ENCODE measurements around the gene LPIN3. TPM values are rescaled to one million over a fixed set of nuclear protein-coding genes. Genes with fewer than 3 reads are reported as not detected.

Gene LPIN3
- polyA plus RNA-seq, 3 donors from 2014 or later: 0.04 TPM; not detected in 2

DNA sequence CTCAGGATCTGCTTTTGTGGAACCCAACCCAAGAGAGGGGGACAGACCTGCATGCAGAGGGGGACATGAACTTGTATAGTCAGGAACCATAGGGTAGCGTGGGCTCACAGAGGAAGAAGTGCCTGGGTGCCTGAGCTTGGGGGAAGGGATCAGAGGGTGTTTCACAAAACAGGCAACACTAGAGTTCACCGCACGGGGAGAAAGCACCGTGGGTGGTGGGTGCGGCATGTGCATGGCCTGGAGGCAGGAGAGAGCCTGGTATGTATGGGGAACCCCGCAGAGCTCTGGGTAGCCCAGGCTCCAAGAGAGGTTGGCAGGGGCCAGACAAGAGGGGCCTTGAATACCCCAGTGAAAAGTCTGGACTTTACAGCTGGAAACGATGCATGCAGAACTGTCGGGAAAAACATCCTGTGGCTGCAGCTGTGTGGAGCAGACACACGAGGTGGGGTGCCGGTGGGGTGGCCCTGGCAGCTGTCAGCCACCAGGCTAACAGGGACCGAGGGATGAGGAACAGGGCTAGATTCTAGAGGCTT is 32.7 kb downstream of the LPIN3 start:
- Mint-ChIP-seq H3K27ac (no peak overlapping the region), H3K4me1 (no peaks in the 10 kb centered on the region), H3K36me3 (no peaks in the 10 kb centered on the region), H3K4me3 (no peak overlapping the region), H3K9me3 (peaks cover 0 to 1% (median 0%) of the 10 kb centered on the region in 6 donors), H3K27me3 (ENCODE audit: low read depth in 3 of 3) (peaks cover 6 to 16% (median 6%) of the 10 kb centered on the region in 3 donors)
- DNase-seq: no peak

DNA sequence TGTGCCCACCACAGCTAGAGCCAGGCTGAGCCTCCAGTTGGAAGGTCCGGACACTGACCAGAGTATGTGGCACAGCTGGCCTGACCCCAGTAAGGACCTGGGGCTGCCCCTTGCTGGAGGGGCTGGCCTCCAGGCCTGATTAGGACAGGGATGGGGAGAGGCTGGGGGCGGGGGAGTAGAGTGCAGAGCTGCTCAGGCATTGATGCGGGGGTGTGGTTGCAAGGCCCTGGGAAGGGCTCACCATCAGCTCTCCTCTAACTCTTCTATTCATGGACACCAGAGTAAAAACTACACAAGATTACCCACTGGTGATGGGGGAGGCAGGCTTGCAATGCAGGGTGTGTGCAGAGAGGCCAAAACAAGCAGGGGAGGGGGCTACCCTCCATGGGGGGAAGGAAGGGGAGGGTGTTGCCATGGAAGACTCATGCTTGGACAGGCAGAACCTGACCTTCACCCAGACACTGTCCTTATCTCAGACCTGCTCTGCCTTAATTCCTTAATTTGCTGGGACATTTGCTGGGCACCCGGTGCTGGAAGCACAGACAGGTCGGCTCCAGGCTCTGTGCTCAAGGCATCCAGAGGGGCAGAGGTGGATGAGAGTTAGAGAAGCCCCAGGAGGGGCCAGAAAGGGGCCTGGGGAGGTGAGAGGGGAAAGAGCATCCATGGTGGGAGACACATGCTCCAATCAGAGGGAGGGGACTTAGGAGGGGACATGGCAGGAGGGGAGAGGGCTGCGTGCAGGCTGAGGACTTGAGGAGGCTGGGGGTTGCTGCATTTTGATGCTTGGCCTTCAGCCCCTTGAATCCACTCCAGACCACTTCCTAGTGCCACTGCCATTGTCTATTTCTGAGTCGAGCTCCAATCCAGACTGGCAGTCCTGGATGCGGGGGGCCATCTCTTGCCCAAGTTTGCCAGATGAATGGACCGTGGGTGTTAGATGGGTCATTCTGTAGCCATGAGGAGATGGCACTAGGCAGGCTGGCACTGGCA is 33.6 kb downstream of the LPIN3 start:
- H3K4me3 Mint-ChIP-seq: no peak overlapping the region
- H3K27ac Mint-ChIP-seq: no peak overlapping the region
- H3K9me3 Mint-ChIP-seq: peaks cover 0 to 1% (median 0%) of the 10 kb centered on the region in 6 donors
- no peaks in the 10 kb centered on the region for H3K36me3 Mint-ChIP-seq
- peaks cover 3 to 14% (median 6%) of the 10 kb centered on the region in 3 donors for H3K27me3 Mint-ChIP-seq (ENCODE audit: low read depth in 3 of 3)
- no peak for DNase-seq
- no peaks in the 10 kb centered on the region for H3K4me1 Mint-ChIP-seq

GRCh38 chr20:41375846-41376245 is 35.2 kb downstream of the LPIN3 start:
- Mint-ChIP-seq H3K9me3 (peaks cover 0 to 1% (median 0%) of the 10 kb centered on the region in 6 donors), H3K36me3 (no peaks in the 10 kb centered on the region), H3K27ac (no peak overlapping the region), H3K4me3 (no peak overlapping the region), H3K27me3 (ENCODE audit: low read depth in 3 of 3) (peaks cover 2 to 25% (median 10%) of the 10 kb centered on the region in 3 donors), H3K4me1 (no peaks in the 10 kb centered on the region)
- DNase-seq: no peak

- peaks cover 0 to 23% (median 8%) of the 10 kb centered on the region in 3 donors for H3K27me3 Mint-ChIP-seq (ENCODE audit: low read depth in 3 of 3)
- H3K36me3 Mint-ChIP-seq: no peaks in the 10 kb centered on the region
- H3K4me1 Mint-ChIP-seq: no peaks in the 10 kb centered on the region
- no peaks in the 10 kb centered on the region for H3K9me3 Mint-ChIP-seq
- H3K4me3 Mint-ChIP-seq: no peak overlapping the region
- no peak overlapping the region for H3K27ac Mint-ChIP-seq
- DNase-seq: no peak
Observed at GRCh38 chr20:41376349-41376748, 35.7 kb downstream of the LPIN3 start.

GRCh38 chr20:41377275-41377674 is 36.7 kb downstream of the LPIN3 start:
- Mint-ChIP-seq H3K4me3 (no peak overlapping the region), H3K36me3 (no peaks in the 10 kb centered on the region), H3K4me1 (no peaks in the 10 kb centered on the region), H3K27ac (no peak overlapping the region), H3K27me3 (ENCODE audit: low read depth in 3 of 3) (peaks cover 0 to 25% (median 8%) of the 10 kb centered on the region in 3 donors), H3K9me3 (no peaks in the 10 kb centered on the region)
- DNase-seq: no peak

GRCh38 chr20:41379551-41379950 is 38.9 kb downstream of the LPIN3 start:
- Mint-ChIP-seq H3K36me3 (no peaks in the 10 kb centered on the region), H3K4me1 (no peaks in the 10 kb centered on the region), H3K9me3 (no peaks in the 10 kb centered on the region), H3K27me3 (ENCODE audit: low read depth in 3 of 3) (peaks cover 0 to 27% (median 8%) of the 10 kb centered on the region in 3 donors), H3K27ac (no peak overlapping the region), H3K4me3 (no peak overlapping the region)
- no peak for DNase-seq

GRCh38 chr20:41380551-41381193 is 40.1 kb downstream of the LPIN3 start:
- H3K4me3 Mint-ChIP-seq: no peak overlapping the region
- no peaks in the 10 kb centered on the region for H3K4me1 Mint-ChIP-seq
- H3K36me3 Mint-ChIP-seq: no peaks in the 10 kb centered on the region
- no peaks in the 10 kb centered on the region for H3K9me3 Mint-ChIP-seq
- peaks cover 0 to 27% (median 8%) of the 10 kb centered on the region in 3 donors for H3K27me3 Mint-ChIP-seq (ENCODE audit: low read depth in 3 of 3)
- DNase-seq: no peak
- H3K27ac Mint-ChIP-seq: no peak overlapping the region

GRCh38 chr20:41382791-41383305 is 42.2 kb downstream of the LPIN3 start:
- H3K27ac Mint-ChIP-seq: no peak overlapping the region
- DNase-seq: no peak
- no peak overlapping the region for H3K4me3 Mint-ChIP-seq
- no peaks in the 10 kb centered on the region for H3K9me3 Mint-ChIP-seq
- H3K4me1 Mint-ChIP-seq: no peaks in the 10 kb centered on the region
- no peaks in the 10 kb centered on the region for H3K36me3 Mint-ChIP-seq
- peaks cover 0 to 27% (median 8%) of the 10 kb centered on the region in 3 donors for H3K27me3 Mint-ChIP-seq (ENCODE audit: low read depth in 3 of 3)

DNA sequence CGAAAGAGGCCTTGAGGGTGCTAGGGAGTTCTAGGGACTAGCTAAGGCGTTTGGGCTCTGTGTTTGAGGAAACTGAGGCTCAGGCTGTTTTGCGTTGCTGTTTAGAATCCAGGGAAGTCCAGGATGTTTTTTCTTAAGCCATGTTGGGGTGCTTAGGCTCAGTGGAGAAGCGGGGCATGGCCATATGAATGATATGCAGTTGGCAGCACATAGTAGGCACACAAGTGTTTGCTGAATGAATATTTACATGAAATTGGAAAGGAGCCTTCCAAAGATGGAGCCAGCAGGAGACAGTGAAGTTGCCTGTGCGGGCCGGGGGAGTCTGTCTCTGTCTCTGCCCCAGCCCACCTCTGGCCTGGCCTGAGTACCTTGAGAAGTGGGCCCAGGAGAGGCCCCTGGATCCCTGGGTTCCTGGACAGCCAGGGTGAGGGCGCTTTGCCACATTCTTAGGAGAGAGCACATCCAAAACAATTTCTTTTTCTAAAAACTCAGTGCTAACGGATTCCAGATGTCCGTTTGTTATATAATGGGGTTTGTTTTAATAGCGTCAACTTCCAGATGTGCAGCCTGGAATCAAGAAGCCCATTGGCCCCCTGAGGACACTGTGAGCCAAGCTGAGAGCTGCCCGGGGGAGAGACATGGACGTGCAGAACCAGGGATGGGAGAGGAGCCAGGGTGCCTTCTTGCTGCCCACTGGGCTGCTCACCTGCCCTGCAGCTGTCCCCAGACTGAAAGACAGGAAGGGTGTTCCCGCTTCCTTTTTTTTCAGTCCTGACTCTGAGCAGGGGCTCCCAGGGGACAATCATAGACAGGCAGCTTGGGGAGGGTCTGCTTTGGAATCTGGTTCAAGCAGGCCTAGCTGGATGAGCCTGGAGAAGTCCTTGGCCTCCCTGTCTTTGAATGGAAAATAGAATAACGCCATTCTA is 46.1 kb downstream of the LPIN3 start:
- Mint-ChIP-seq H3K36me3 (no peaks in the 10 kb centered on the region), H3K27ac (no peak overlapping the region), H3K27me3 (ENCODE audit: low read depth in 3 of 3) (peaks cover 0 to 14% (median 3%) of the 10 kb centered on the region in 3 donors), H3K4me1 (no peaks in the 10 kb centered on the region), H3K9me3 (no peaks in the 10 kb centered on the region), H3K4me3 (no peak overlapping the region)
- DNase-seq: no peak

DNA sequence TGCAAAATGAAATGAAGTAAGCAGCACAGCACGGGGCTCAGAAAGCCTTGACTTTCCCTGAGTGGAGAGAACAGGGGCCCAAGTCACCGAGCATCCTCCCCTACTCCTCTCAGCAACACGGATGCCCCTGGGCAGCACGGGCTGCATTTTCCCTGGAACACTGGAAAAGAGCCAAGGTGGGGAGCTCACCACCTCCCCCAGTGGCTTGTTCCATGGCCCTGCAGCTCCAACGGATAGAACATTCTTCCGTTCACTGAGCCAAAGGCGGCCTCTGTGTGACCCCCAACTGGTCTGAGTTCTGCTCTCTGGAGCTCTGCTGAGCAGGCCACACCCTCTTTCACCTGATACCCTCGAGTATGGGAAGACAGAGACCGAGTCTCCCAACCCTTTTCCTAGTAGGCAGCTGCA is 46.8 kb downstream of the LPIN3 start:
- H3K36me3 Mint-ChIP-seq: no peaks in the 10 kb centered on the region
- no peak overlapping the region for H3K4me3 Mint-ChIP-seq
- H3K9me3 Mint-ChIP-seq: no peaks in the 10 kb centered on the region
- no peak for DNase-seq
- peaks cover 3 to 14% (median 3%) of the 10 kb centered on the region in 3 donors for H3K27me3 Mint-ChIP-seq (ENCODE audit: low read depth in 3 of 3)
- H3K27ac Mint-ChIP-seq: peak overlapping the region in 1 of 6 donors; percentile 23
- no peaks in the 10 kb centered on the region for H3K4me1 Mint-ChIP-seq

DNA sequence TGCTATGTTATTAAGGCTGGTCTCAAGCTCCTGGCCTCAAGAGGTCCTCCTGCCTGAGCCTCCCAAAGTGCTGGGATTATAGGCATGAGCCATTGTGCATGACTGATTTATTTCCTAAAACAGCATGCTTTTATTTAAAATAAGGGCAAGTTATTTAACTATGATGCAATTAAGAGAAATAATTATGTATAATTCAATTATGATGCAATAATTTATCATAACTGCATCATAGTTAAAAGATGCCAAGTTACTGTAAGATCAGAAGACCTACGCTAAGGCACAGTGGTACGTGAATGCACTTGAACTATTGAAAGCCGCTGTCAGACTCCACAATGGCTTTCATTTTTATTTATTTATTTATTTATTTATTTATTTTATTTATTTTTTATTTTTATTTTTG is 50.3 kb downstream of the LPIN3 start:
- DNase-seq: no peak
- Mint-ChIP-seq H3K4me1 (no peaks in the 10 kb centered on the region), H3K27me3 (ENCODE audit: low read depth in 3 of 3) (peaks cover 0 to 8% (median 3%) of the 10 kb centered on the region in 3 donors), H3K9me3 (no peaks in the 10 kb centered on the region), H3K27ac (no peak overlapping the region), H3K4me3 (no peak overlapping the region), H3K36me3 (no peaks in the 10 kb centered on the region)

- Mint-ChIP-seq H3K4me1 (no peaks in the 10 kb centered on the region), H3K27me3 (ENCODE audit: low read depth in 3 of 3) (peaks cover 0 to 5% (median 3%) of the 10 kb centered on the region in 3 donors), H3K36me3 (no peaks in the 10 kb centered on the region), H3K27ac (no peak overlapping the region), H3K4me3 (no peak overlapping the region), H3K9me3 (no peaks in the 10 kb centered on the region)
- DNase-seq: no peak
Observed at GRCh38 chr20:41391587-41392001, 51.0 kb downstream of the LPIN3 start.

DNA sequence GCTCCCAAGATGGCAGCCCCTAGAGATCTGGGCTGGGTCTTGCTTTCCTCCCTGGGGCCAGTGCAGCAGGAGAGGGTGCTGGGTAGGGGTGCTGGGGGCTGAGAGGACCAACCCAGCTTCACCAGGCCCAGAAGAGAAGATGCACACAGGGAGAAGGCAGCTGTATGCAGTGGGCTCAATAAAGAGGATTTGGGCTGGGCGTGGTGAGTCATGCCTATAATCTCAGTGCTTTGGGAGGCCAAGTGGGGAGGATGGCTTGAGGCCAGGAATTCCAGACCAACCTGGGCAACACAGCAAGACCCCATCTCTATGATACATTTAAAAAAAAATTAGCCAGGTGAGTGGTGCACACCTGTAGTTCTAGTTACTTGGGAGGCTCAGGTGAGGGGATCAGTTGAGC is 51.7 kb downstream of the LPIN3 start:
- DNase-seq: no peak
- no peak overlapping the region for H3K4me3 Mint-ChIP-seq

More for the DNA sequence above, 51.7 kb downstream of the LPIN3 start:
- no peaks in the 10 kb centered on the region for H3K4me1 Mint-ChIP-seq
- H3K36me3 Mint-ChIP-seq: no peaks in the 10 kb centered on the region
- H3K27ac Mint-ChIP-seq: no peak overlapping the region
- H3K9me3 Mint-ChIP-seq: no peaks in the 10 kb centered on the region
- H3K27me3 Mint-ChIP-seq (ENCODE audit: low read depth in 3 of 3): peaks cover 0 to 5% (median 3%) of the 10 kb centered on the region in 3 donors

Measured in immature natural killer cell (primary cell).